Measurements from ENCODE around the gene NOC4L. TPM values are rescaled to one million over a fixed set of nuclear protein-coding genes. Genes with fewer than 3 reads are reported as not detected.
"Not testable (repeated sequence)": the region's sequence is repeated elsewhere in the genome, so short reads cannot be mapped to it uniquely, and the experiment has no call there.

Gene NOC4L
- total RNA-seq (2014; rRNA removed): 22.8 and 25.5 TPM in 2 replicates
- polyA plus RNA-seq (2012): 21.9 TPM

DNA sequence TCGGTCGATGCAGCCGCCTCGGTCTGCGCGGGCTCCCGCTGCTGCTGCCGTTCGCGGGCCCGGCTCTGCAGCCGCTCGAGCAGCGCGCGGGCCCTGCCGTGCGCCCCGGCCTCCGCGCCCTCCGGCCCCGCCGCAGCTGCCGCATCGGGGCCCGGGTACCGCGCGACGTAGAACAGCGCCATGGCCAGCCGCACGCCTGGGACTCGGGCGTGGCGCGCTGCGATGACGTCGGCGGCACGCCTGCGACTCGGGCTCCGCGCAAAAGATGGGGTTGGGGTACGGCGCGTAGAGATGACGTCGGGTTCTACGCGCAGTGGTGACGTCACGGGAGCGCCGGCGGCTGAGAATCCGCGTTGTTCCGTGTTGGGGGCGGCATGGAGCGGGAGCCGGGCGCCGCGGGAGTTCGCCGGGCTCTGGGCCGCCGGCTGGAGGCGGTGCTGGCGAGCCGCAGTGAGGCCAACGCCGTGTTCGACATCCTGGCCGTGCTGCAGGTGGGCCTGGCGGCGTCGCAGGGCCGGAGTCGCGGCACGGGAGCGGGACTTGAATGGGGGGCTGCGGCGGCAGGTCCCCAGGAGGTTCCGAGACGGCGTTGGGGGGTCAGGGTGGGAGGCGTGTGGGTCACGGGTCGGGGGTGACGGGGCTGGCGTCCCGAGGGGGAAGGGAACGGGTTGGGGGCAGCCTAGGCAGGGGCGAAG lies at the start of gene NOC4L, which contains the start of gene DDX51:
Gene NOC4L (plus strand): TSS at position 343 of the 695 bp plus-strand sequence. CDS start 32 bp downstream, at position 375.
Gene DDX51 (minus strand): TSS at position 205 of the 695 bp plus-strand sequence. CDS start 23 bp downstream, at position 182.
- peak; percentile 91 for DNase-seq (ENCODE audit: low read depth)

DNA sequence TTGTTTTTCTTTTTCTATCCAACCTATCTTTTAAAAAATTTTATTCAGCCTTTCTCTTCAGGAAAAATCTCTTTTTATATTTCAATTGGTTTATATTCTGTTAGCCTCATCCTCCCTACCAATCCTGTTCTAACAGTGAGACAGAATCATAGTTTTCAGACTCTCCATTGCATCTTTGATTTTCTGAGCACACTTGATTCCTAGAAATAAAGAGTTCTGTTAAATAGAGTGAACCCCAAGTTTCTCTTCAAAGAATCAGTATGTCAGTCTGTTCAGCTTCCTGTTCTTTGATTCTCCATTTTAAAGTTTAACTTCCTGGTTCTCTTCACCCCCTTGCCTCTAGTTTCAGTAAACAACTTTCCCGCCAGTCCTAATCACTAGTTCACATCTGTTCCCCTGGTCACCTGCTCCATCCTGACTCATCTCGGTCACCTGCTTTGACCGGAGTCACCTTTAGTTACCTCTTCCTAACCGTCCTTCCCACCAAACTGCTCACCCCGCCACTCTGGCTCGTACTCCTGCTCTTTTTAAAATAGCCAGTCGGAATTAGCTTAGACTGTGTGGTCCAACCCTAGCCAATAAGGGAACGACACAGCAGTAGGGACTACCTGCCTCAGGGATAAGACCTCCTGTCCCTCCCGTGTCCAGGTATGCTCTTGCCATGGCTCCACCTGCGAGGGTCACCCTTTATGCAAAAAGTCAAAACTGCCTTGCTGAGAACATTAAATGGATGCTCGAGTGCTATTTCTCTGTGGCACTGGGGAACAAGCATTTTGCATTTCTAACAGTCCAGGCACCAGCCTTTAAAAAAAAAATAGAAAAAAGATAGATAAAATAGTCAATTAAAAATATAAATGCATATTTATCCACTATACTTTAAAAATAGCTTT lies 48.5 kb upstream of the NOC4L start:
- DNase-seq (ENCODE audit: low read depth): no peak

DNA sequence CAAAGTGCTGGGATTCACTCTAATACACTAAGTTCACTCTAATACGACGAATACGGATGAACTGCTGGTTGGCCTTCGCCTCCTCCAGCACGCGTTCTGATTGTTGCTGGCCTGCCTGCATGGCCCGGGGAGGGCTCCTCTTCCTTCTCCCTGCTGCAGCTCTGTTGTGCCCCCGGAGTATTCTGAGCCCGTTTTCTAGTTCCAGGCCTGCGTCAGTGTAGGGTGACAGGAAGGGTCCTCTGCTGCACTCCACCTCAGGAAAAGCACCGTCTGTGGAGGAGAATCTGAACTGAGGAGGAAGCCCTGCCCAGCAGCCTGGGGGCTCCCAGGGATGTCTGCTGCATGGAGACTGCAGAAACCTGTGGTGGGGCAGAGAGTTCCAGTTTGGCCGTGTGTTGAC lies 44.5 kb upstream of the NOC4L start:
- no peak for DNase-seq (ENCODE audit: low read depth)

DNA sequence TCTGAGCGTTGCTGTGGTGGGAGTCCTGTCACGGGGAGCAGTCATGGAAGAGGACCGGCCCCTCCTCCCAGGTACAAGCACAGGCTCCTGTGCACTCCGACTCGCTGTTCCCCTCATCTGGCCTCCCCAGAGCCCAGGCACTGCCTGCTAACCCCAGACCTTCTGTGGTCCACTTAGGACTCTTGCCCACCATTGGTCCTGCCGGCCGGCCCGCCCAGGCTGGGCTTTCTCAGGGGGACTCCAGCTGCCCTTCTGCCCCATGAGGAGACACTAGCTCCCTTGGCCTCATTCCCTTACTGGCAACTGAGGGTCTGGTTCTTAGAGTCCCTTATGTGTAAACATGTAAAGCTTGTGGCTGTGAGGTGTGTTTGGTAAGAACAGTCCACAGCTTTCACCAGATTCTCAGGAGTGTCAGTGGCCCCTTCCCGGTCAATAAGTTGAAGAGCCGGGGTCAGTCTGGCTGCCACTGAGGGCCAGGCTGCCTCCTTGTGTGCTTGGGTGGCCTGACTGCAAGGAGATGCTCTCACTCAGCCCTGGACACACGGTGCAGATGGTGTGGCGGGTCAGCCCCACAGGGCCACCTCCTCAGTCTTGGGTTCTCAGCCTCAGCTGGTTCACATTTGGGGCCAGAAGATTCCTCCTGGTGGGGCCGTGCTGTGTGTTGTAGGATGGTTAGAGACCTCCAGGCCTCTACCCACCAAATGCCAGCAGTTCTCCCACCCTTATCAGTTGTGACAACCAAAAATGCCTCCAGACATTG lies 43.8 kb upstream of the NOC4L start:
- DNase-seq (ENCODE audit: low read depth): no peak

DNA sequence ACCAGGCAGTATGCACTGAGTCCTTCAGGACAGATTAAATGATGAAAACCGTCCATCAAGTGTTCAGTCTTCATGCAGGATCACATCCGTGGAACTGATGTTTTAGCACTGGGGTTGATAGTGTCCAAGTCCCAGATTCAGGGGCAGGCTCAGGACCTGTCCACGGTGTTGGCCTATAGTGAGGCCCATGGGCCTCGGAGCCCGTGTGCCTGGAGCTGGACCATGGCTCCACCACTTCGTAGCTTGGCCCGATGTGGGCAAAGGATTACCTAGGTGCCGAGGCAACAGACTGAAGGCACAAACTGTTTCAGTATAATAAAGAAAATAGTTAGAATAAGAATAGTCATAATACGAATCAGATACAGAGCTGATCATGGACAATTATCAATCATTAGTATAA lies 42.0 kb upstream of the NOC4L start:
- DNase-seq (ENCODE audit: low read depth): no peak

DNA sequence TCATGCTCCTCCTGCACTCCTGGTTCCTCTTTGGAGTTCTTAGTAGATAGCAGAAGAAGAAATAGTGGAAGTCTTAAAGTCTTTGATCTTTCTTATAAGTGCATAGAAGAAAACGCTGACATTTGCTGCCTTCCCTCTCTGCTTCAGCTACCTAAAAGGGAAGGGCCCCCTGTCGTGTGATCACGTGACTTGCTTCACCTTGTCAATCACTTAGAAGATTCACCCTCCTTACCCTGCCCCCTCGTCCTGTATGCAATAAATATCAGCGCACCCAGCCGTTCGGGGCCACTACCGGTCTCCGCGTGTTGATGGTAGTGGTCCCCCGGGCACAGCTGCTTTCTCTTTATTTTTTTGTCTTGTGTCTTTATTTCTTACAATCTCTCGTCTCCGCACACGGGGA lies 41.2 kb upstream of the NOC4L start:
- DNase-seq (ENCODE audit: low read depth): not testable (repeated sequence)

DNA sequence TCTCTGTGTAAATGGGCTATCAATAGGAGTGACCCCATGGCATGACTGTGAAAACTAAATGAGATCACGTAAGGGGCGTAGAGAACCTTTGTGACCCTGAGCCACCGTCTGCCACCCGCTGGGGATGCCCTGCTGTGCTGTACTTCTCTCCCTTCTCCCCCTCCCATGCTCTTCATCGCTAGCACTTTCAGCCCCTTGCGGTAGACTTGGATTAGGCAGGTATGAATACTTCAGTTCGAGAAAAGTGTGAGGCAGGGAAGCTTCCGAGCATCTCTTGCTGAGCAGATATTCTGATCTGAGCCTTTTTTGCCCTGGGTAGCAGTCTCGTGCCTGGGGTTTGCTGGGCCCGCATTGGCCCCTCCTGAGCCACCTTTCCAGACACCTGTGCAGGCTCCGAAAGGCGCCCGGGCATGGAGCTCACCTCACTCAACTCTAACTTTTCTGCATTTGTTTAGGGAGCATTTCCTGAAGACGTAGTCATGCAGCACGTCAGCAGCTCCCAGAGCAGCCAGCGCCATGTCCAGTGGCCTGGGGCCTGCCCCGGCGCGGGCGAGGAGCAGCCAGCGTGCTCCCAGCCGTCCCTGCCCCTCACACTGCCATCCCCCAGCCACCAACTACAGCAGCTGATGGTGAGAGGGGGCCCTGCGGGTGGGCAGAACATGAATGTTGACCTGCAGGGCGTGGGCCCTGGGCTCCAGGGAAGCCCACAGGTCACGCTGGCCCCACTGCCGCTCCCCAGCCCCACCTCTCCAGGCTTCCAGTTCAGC lies 40.5 kb upstream of the NOC4L start:
- DNase-seq (ENCODE audit: low read depth): no peak

DNA sequence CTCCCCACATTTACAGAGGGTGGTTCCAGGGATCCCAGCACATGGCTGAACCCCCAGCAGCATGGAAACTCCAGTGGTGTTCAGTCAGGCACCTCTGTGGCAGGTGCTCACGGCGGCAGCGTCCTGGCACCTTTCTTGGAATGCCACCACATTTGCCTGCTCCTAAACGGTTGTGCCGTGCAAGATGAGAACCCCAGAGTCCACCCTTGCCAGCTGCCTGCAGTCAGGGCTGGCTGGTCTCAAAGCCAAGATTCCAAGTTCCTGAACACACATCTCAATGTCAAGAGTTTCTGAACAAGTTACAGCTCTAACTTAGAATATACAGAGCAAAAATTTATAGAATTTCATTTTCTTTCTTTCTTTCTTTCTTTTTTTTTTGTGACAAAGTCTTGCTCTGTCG lies 38.8 kb upstream of the NOC4L start:
- no peak for DNase-seq (ENCODE audit: low read depth)

DNA sequence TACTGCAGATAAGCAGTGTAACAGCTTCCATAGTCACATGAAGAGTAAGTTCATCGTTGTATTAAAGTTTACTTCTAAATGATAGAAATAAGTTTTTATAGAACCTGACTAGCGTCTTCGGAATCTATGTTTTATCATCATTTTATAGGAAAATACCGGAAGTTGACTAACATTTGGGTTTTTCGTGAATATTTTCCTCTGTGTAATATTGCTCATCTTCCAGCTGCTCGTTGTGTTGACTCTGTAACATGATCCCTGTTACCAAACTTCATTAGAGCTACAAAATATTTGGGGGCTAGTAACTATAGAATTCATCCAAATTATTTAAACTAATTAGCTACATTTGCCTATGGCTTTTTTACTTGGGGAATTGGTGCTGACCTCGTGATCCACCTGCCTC lies 37.3 kb upstream of the NOC4L start:
- peak; percentile 82 for DNase-seq (ENCODE audit: low read depth)

DNA sequence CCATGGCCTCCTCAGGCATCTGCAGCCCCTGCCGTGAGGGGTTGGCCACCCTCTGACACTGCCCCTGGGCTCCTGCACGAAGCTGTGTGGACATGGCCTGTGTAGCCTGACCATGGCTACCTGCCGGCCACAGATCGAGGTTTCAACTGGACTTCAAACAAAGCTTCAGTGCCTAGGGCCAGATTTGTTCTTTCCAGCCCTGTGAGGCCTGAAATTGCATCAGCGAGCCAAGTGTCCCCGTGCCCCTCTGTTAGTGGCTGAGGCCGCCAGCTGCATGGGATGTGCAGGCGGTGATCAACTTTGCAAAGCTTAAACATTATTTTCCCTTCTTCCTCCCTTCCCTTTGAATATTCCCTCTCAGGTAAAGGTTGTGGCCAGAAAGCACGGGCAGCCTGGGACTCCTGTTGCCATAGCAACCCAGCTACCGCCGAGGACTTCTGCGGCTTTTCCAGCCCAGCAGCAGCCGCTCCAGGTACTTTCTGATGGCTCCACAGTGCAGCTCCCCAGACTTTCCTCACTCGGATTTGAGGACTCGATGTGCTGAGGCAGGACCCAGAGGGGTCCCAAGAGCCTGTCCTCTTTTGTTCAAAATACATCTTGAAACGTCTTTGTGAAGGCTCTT lies 35.9 kb upstream of the NOC4L start:
- DNase-seq (ENCODE audit: low read depth): no peak

DNA sequence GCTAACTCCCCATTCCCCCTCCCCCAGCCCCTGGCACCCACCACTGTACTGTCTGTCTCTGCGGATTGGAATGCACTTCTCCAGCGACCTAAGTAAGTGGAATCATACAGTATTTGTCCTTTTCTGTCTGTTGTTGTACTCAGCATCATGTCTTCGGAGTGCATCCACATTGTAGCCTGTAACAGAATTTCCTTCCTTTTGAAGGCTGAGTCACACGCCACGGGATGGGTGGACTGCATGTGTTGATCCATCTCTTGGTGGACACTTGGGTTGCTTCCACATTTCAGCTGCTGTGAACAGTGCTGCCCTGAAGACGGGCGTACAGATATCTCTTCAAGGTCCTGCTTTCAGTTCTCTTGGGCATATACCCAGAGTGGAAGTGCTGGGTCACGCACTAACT lies 34.5 kb upstream of the NOC4L start:
- peak; percentile 26 for DNase-seq (ENCODE audit: low read depth)

DNA sequence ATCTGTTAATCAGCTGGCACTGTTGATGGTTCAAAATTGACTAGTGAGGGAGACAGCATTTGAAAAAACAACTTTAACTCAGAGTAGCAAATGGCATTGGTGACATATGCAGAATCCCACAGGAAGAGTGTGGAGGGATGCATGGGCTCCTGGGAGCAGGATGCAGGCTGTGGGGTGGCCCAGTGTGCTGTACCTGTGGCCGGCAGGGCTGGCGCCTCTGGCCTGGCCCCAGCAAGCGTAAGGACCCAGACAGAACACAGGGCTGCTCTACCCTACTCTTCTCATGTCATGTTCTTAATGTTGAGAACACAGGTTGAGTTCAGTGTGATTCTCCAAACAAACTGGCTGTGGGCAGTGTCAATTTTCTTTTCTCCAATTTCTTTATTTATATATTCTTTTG lies 33.6 kb upstream of the NOC4L start:
- DNase-seq (ENCODE audit: low read depth): no peak

DNA sequence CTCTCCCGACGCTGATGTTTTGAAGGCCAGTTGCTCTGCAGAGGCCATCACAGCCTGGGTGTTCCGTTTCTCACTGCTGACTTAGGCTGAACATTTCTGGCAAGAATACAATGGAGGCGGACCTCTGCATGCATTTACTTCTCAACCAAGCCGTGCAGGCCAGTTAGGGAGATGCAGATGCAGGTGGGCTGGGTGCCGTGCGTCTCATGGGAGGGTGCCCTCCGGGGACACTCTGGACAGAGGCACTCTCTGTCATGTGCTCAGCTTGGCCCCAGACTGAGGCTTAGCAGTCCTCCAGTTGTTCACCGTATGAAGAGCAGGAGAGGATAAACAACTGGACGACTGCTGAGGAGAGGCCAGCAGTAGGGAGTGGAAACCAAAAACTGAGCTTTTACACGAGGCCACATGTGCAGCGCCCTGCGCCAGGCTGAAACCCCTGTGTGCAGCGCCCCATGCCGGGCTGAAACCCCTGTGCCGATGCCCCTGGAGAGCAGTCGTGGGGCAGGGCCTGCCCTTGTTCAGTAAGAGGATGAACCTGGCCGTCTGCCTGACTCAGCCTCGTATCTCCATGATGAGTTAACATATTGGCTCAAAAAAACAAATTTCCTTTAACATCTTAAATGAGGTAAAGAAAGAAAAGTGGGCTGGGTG lies 32.5 kb upstream of the NOC4L start:
- no peak for DNase-seq (ENCODE audit: low read depth)

DNA sequence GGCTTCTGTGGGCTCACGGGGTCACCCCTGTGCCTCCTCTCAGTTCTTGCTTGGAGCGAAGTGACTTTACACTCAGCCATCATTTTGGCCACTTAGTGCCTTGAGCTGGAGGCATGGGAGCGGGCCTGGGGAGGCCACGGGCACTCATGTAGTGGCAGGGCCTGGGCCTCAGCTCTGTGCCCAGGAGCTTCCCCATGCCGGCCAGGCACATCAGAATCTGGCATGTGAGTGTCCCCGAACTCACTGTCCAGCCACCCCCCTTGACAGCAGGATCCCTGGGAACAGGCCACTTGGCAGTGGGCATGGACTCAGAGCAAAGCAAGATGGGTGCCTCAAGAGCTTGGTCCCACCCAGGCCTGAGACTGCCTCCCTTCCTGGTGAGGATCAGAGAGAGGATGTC lies 29.6 kb upstream of the NOC4L start:
- DNase-seq (ENCODE audit: low read depth): no peak

DNA sequence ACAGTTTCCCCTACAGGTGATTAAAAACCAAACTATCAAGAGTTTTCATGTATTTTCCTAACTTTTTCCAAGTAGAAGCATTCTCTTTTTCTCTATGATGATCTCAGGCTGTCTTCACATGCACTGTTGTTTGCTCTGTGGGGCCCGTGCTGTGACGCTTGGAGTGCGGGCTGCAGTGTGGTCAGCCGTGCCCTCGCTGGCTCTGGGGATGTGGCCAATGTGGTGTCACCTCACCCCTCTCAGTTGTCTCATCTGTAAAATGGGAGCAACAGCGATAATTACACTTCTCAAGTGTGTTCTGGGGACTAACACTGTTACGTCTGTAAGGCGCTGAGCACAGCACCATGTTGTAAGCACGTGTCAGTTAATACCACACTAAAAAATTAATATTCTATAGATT lies 28.8 kb upstream of the NOC4L start:
- DNase-seq (ENCODE audit: low read depth): no peak

DNA sequence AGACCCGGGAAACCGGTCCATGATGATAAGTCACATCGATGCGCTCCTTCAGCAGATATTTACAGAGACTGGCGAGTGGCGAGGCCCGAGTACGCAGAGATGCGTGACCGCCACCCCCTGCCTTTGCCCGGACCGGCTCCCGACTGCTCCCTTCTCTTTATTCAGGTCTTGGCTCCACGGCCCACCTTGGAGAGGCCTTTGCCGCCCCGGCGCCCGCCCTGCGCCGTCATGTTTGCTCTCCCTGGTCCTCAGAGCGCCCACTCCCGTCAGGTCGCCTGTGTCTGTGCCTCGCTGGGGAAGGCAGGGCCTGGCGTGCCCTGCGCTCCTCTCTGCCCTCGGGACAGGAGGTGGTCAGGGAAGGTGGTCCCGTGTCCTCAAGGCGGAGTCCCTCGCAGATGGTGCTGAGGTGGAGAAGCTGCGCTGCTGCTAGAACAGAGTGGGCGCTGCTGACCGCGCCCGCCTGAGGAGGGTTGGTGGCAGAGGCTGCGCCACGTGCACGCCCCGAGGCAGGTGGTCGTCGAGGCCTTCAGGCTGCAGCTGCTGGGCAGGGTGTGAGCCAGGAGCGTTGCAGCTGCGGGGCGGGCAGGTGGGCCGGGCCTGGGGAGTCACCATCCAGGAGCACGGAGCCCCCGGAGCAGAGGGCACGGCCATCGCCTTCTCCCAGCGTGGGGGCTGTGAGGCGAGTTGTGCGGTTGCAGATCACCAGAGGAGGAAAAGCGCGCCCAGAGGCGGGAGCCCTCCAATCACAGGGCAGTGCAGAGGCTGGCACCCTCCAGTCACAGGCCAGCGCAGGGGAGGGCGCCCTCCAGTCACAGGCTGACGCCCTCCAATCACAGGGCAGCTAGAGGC lies 27.3 kb upstream of the NOC4L start:
- DNase-seq (ENCODE audit: low read depth): no peak

DNA sequence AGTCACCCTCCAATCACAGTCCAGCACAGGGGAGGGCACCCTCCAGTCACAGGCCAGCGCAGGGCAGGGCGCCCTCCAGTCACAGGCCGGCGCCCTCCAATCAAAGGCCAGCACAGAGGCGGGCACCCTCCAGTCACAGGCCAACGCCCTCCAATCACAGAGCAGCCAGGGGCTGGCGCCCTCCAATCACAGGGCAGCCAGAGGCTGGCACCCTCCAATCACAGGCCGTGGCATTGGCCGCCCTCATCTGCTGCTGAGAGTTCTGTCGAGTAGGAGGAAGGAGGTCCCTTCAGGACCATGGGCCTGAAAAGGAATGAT lies 26.7 kb upstream of the NOC4L start:
- DNase-seq (ENCODE audit: low read depth): no peak

DNA sequence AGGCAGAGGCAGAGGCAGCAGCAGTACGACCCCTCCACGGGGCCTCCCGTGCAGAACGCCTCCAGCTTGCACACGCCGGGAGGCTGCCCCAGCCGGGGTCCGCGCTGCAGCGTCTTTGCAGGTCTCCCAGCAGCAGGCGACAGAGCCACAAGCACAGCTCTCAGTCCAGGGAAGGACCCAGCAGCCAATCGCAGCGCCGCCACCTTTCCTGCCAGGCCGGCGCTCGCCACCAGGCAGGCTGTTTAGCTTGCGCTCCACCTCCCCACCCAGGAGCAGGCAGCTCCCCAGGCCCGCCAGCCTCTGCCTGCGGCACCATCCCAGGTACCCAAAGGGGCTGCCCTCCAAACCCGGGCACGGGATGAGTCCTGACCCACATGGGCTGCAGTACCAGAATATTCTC lies 25.4 kb upstream of the NOC4L start:
- DNase-seq (ENCODE audit: low read depth): no peak

DNA sequence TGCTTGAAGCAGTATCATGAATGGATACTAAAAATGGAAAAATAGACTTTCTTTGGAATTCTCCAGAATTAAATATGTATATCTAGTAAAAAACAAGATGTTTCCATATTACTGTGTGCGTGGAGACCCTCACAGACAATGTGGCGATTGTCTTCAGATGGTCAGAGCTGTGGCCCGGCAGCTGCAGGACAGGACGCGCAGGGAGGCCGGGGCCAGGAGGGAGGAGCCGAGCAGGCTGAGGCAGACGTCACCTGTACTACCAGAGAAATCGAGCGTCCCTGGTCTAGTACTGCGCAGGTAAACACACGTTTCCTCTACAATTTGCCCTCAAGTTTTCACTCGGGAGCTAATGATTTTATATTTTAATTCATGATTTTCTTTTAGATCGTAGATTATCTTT lies 23.0 kb upstream of the NOC4L start:
- DNase-seq (ENCODE audit: low read depth): no peak

Data from LHCN-M2 (cell line).